Fibroblast of skin of scalp (primary cell): Measurements from ENCODE around the gene GSDME. TPM values are rescaled to one million over a fixed set of nuclear protein-coding genes. Genes with fewer than 3 reads are reported as not detected.
"Not testable (repeated sequence)": the region's sequence is repeated elsewhere in the genome, so short reads cannot be mapped to it uniquely, and the experiment has no call there.

Experiments
- DNase-seq: peaks from one replicate; pipeline ENCODE4 v3.0.0-alpha.2; 2013
- polyA plus RNA-seq, 2 experiments: library from polyadenylated mRNA; unstranded; fragments of 120-200 nt; gene quantifications; one replicate each; pipeline ENCODE4 v1.2.1, GENCODE V29; 2013; ENCODE audit not compliant: insufficient read length in 2 of 2

The GSDME gene
- polyA plus RNA-seq (2013, experiment 1 of 2; ENCODE audit: insufficient read length), result 23.9 TPM
- 26.2 TPM for polyA plus RNA-seq (2013, experiment 2 of 2; ENCODE audit: insufficient read length)

- DNase-seq, result peak; percentile 74
Observed at GRCh38 chr7:24757353-24758275, at the start of gene GSDME. GSDME (minus strand) TSS chr7:24757464; CDS start chr7:24749774, 7,690 bp downstream.

DNA sequence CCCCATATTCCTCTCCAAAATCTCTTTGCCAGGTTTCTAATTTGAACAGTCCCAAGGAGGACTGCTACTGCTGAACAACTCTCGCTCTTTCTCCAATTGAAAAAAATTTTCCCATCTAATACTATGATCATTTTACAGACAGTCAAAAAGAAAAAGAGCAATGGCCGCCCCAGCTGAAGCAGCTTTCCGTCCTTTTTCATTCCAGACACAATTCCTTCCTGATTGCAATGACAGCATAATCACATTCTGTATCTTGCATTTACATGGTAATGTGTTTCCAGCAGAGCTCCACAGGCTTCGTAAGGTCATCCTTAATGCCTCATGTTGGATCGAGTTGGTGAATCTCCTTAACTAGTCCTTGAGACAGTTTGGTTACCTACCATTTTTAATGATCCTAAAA lies 45.0 kb upstream of the GSDME start:
- DNase-seq, result no peak

DNA sequence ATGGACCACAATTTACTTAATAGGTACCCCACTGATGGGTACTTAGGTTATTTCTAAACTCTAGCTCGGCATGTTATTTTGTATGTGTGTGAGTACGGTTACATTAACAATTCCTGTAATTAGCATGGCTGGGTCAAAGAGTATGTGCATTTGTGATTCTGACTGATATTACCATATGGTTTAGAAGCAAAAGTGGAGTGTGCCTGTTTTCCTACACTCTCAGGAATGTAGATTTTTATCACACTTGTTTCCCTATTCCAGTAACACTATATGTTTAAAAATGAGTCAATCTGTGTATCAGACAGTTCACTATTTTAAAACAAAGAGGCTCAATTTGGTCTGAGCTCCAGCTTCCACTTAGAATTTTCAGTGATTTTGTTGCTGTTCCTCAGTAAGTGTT lies 44.6 kb upstream of the GSDME start:
- DNase-seq, result no peak

DNA sequence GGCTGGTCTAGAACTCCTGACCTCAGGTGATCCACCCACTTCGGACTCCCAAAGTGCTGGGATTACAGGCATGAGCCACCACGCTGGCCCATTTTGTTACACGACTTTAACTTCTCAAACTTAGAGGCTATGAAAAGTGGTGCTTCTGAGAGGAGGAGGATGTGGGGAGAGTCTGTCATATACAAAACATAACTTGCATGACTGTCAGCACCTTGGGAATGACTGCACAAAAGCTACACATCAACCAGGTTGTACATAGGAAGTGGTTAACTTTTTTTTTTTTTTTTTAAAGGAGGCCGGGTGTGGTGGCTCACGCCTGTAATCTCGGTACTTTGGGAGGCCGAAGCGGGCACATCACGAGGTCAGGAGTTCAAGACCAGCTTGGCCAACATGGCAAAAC lies 43.4 kb upstream of the GSDME start:
- DNase-seq, result no peak

GRCh38 chr7:24800073-24800472 lies 42.8 kb upstream of the GSDME start:
- no peak for DNase-seq

DNA sequence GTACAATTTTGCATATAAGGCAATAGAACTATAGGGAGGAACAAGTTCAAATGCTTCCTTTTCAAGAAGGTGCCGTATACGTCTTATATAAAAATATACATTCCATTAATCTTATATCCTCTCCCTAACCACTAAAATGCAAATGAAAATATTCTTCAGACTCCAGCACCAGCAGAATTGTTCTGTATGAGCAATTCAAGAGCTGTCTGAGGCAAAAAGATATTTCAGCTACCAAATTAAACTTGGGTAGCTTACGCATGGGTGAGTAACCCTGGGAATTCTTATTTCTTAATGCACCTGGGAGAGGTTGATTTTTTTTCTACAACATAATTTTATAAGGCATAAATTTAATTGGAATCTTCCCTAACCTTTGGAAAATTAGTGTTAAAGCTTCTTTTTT lies 42.2 kb upstream of the GSDME start:
- DNase-seq, result peak; percentile 46

DNA sequence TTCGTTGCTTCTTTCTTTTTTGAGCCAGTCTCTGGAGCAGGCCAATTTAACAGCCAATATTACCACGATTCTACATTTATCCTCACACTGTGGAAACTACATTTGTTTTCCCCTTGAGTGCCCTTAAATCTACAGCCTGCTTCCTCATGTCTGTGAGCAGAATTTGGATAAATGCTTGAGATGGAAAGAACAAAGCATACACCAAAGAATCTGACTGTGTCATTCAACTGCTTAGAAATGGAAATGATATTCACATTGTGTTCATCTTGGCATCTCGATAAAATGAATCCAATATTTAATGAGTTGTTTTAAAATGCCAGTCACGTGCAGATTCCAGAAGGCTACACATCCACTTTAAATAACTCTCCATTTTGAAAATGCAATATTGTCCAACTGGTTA lies 41.0 kb upstream of the GSDME start:
- DNase-seq, result no peak

GRCh38 chr7:24797270-24797669 lies 40.0 kb upstream of the GSDME start:
- DNase-seq, result no peak

GRCh38 chr7:24795407-24795767 lies 38.1 kb upstream of the GSDME start:
- DNase-seq, result no peak

DNA sequence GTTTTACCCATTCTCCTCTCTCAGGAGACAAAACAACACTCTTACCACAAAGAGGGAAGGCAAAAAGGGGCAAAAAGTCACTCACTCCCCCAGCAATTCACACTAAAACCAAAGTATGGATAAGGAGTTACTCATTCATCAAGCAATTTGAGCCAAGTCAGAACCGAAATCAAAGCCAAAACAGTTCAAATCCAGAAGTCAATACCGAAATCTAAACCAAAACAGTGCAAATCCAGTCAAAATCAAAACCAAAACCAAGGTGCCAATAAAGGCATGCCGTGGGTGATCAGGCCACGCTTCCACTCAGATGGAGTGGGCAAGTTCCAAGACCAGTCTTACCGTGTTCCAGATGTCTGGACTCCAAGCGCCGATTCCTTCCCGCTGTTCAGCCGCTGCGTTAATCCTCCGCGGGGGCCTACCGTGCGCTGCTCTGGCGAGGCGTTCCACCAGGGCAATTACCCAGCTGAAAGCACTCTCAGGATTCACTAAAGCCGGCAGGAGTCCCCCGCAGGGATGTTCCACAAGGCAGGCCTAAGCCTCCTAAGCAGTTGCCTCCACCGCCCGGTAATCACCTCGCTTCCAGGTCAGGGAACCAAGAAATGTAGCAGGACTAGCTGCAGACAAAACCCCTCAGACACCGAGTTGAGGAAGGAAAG lies 37.6 kb upstream of the GSDME start:
- not testable (repeated sequence) for DNase-seq

DNA sequence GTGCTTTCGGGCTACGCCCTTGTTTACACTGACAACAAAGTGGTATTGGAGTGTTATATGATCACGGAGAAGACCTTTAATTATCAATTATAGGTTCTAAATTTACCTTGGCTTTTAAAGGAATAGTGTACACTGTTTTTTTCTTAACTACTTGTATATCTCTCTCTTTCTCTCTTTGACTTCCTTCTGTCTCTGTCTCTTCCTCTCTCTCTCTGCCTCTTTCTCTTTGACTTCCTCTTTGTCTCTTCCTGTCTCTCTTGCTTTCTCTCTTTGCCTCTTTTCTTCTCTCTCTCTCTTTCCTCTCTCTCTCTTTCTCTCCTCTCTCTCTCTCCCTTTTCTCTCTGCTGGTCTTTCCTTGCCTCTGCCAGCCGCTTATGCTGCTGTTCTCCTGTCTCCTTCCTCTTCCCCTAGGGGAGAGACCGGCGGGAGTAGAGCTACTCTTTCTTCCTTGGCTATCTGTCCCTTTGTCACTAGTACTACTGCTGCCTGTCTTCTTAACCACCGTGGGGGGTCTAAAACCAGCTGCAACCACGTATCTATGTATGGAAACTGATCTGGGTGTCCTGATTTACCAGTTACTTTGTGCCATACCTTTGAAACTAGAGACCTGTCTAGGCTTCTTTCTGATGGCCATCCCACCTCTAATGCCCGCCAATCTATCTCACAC lies 36.9 kb upstream of the GSDME start:
- no peak for DNase-seq

DNA sequence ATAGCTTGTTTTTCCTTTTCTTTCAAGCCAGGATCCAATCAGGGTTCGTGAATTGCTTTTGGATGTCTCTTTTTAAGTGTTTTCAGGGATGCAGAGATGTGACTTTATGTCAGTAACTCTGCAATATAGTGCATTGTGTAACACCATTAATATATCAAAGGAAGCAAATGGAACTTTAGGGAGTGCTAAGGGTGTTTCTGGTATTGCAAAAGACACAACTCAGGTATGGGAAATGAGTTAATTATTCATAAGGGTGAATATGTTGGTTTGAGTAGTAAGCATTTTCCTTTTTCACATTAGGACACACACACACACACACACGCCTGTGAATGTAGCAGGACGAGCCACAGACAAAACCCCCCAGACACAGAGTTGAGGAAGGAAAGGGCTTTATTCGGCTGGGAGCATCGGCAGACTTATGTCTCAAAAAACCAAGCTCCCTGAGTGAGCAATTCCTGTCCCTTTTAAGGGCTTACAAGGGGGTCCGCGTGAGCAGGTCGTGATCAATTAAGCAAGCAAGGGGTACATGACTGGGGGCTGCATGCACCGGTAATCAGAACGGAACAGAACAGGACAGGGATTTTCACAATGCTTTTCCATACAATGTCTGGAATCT lies 31.8 kb upstream of the GSDME start:
- DNase-seq, result no peak

DNA sequence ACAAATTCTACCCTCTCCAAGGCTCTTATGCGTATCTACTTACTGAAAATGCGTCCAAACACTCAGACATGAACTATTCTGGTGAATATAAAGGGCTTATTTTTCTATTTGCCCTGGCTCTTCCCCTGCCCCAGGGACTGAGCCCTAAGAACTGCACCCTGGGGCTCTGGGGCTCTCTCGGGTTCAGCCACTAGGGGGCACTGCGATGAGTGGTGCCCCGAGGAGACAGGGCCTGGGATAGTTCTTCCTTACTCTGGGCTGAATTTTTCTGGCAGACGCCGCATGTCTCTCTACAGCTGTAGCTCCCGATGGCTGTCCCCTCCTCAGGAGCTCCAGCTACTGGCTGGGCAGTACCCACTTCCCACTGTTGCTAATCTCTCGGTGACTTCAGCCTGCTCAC lies 30.8 kb upstream of the GSDME start:
- DNase-seq, result no peak

DNA sequence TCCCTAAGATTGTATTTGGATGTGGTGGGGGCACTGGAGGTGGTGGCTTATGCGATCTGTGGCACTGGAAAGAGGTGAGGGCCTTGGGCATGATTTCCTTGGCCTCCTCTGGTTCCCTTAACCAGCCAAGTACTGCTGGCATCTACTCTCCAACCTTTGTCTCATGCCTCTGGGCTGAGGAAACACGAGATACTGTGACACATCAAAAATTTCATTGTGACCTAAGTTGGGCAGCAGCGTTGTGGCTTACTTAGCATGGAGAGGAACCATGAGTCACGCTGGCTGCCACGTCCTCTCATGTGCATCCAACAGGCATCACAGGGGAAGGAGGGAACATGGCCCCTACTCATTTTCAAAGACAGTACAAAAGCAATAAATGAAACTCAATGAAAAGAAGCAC lies 29.7 kb upstream of the GSDME start:
- peak; percentile 94 for DNase-seq

- no peak for DNase-seq
Observed at GRCh38 chr7:24786306-24786705, 29.0 kb upstream of the GSDME start.

DNA sequence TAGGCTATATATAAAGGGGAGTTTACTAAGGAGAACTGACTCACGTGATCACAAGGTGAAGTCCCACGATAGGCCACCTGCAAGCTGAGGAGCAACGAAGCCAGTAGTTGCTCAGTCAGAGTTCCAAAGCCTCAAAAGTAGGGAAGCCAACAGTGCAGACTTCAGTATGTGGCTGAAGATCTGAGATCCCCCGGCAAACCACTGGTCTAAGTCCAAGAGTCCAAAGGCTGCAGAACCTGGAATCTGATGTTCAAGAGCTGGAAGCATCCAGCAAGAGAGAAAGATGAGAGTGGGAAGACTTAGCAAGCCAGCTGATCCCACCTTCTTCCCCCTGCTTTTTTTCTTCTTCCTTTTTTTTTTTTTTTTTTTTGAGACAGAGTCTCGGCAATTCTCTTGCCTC lies 27.0 kb upstream of the GSDME start:
- no peak for DNase-seq

- peak; percentile 25 for DNase-seq
Observed at GRCh38 chr7:24783698-24784097, 26.4 kb upstream of the GSDME start.

GRCh38 chr7:24781106-24781505 lies 23.8 kb upstream of the GSDME start:
- no peak for DNase-seq

- no peak for DNase-seq
Observed at GRCh38 chr7:24779283-24779655, 22.0 kb upstream of the GSDME start.

- peak; percentile 88 for DNase-seq
Observed at GRCh38 chr7:24778543-24779282, 21.4 kb upstream of the GSDME start.

GRCh38 chr7:24777806-24778205 lies 20.5 kb upstream of the GSDME start:
- peak; percentile 22 for DNase-seq

GRCh38 chr7:24773646-24774045 lies 16.4 kb upstream of the GSDME start:
- DNase-seq, result no peak
